Testis (tissue), 2 donors: Measurements from ENCODE around the gene CES4A.

Experiments
- POLR2A ChIP-seq: fragments of 450-650 bp; IDR thresholded peaks from one replicate; pipeline ENCODE4 v1.6.1; 2017; ENCODE audit warnings: antibody characterized with exemption, mild to moderate bottlenecking, moderate library complexity
- TF ChIP-seq, protein P1 (sequence below), 3 experiments: fragments of 450-650 bp in 2 of 3; fragments of 200-600 bp in 1 of 3; sonication (generic) in 1 of 3; IDR thresholded peaks; one replicate each; pipeline ENCODE4 v1.5.1; 2016 to 2019; ENCODE audit warnings: antibody characterized with exemption in 3 of 3, mild to moderate bottlenecking in 2 of 3, moderate library complexity in 1 of 3

DNA sequence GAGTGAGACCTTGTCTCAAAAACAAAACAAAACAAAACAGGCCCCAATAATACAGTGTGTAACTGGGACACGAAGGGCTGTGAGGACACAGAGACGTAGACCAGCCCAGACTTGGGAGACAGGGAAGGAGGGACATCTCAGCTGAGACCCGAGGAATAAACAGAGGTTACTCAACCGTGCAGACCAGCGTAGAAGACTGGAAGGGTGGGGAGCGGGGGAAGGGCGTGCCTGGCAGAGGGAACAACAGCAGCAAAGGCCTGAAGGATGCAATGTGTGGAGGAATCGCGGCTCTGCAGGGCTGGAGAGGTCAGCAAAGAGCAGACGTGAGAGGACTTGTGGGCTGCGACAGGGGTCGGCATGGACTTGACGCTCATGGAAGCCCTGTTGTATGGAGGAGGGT, 11.6 kb upstream of the CES4A start:
- no peak for TF ChIP-seq POLR2A
- TF ChIP-seq, protein P1, sequence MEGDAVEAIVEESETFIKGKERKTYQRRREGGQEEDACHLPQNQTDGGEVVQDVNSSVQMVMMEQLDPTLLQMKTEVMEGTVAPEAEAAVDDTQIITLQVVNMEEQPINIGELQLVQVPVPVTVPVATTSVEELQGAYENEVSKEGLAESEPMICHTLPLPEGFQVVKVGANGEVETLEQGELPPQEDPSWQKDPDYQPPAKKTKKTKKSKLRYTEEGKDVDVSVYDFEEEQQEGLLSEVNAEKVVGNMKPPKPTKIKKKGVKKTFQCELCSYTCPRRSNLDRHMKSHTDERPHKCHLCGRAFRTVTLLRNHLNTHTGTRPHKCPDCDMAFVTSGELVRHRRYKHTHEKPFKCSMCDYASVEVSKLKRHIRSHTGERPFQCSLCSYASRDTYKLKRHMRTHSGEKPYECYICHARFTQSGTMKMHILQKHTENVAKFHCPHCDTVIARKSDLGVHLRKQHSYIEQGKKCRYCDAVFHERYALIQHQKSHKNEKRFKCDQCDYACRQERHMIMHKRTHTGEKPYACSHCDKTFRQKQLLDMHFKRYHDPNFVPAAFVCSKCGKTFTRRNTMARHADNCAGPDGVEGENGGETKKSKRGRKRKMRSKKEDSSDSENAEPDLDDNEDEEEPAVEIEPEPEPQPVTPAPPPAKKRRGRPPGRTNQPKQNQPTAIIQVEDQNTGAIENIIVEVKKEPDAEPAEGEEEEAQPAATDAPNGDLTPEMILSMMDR (IDR thresholded peaks at IDR 0.05), result no peak
